ENCODE measurements around the gene FSHB. TPM values are rescaled to one million over a fixed set of nuclear protein-coding genes. Genes with fewer than 3 reads are reported as not detected.

Gene FSHB
- polyA plus RNA-seq, 1 of the 3 experiments (the other 2 are of a cell fraction), result not detected

DNA sequence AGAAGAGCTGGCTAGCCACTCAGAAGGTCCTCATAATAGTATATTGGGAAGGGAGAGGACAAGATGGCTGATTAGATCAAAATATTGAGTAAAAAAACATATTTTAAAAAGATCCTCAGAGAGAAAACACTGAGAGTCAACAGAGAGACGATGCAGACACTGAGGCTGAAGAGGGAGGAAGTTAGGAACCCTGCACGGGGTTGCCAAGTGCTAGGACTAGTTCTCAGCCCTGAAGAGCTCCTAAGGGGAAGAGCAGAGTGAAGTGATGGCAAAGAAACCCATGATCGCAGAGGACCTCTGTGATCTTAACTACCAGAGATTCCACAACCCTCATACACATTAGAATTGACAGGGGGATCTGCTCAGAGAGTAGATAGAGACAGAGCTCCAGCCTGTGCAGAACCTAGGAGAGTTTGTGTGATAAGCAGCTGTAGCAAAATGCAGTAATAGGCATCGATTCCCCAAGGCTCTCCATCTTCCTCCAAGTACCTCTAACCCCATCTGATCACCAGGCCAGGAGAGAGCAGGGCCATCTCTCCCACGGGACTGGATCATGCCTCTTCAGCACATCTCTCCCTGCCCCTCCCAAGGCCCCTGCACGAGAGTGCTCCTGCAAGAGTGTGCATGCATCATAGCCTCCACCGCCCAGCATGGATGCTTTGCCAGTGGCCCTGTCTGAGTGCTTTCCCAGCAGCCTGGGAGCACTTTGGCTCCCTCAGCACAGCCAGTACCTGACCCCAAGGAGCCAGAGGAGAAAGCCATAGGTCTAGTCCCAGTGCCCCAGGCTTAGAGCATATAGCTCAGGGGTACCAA, 50.9 kb downstream of the FSHB start:
- Histone ChIP-seq H3K4me1 (ENCODE audit: control insufficient read depth in 1 of 2, insufficient read depth in 2 of 2, low read depth in 1 of 2, low read length in 1 of 2) (no peaks in the 10 kb centered on the region), H3K9ac (no peak overlapping the region), H3K9me2 (no peaks in the 10 kb centered on the region), H3K27me3 (ENCODE audit: insufficient read depth) (no peaks in the 10 kb centered on the region), H3K79me2 (ENCODE audit: insufficient read depth) (no peaks in the 10 kb centered on the region), H4K20me1 (ENCODE audit: insufficient read depth) (no peaks in the 10 kb centered on the region), H2AFZ (ENCODE audit: low read depth) (no peak overlapping the region), H3K9me3 (no peaks in the 10 kb centered on the region), H3K4me2 (no peak overlapping the region), H3K27ac (ENCODE audit: low read depth in 2 of 2, low read length in 1 of 2) (no peak overlapping the region), H3K36me3 (replicated peaks in 1 of 2; ENCODE audit: control insufficient read depth in 1 of 2, insufficient read depth in 2 of 2, low read length in 1 of 2) (no peaks in the 10 kb centered on the region), H3K4me3 (ENCODE audit: low read depth in 2 of 2, low read length in 1 of 2) (no peak overlapping the region), H3F3A (replicated peaks; ENCODE audit: insufficient read depth) (peaks cover 7% of the 10 kb centered on the region)
- 9% methylated on average over 7 of the region's 7 CpGs for WGBS (ENCODE audit: low lambda C conversion rate)
- POLR2A ChIA-PET, result no interaction called here
- CTCF ChIA-PET, result interaction anchor here (1.2 kb wide), 1 partner anchor 9 kb away, joined by 3 read pairs; no protein-coding TSS in a partner anchor
- no peak for TF ChIP-seq SMC3 (IDR thresholded peaks at IDR 0.05; ENCODE audit: low read depth, low read length)
- TF ChIP-seq TAF1 (IDR thresholded peaks at IDR 0.05; ENCODE audit: borderline replicate concordance, low read depth, low read length), result no peak
- no peak for TF ChIP-seq TEAD4 (IDR thresholded peaks at IDR 0.05; ENCODE audit: borderline replicate concordance, insufficient read depth)
- no peak for TF ChIP-seq TCF12 (IDR thresholded peaks at IDR 0.05)
- TF ChIP-seq POLR2AphosphoS5 (IDR thresholded peaks at IDR 0.05; ENCODE audit: low read depth, low read length), result no peak
- TF ChIP-seq MEF2A (IDR thresholded peaks at IDR 0.05; ENCODE audit: borderline replicate concordance, low read depth), result no peak
- TF ChIP-seq REST (IDR thresholded peaks at IDR 0.05; ENCODE audit: low read depth, low read length), result no peak
- no peak for TF ChIP-seq CTCF (IDR thresholded peaks at IDR 0.05)
- TF ChIP-seq, protein P1, sequence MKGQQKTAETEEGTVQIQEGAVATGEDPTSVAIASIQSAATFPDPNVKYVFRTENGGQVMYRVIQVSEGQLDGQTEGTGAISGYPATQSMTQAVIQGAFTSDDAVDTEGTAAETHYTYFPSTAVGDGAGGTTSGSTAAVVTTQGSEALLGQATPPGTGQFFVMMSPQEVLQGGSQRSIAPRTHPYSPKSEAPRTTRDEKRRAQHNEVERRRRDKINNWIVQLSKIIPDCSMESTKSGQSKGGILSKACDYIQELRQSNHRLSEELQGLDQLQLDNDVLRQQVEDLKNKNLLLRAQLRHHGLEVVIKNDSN (IDR thresholded peaks at IDR 0.05; ENCODE audit: borderline replicate concordance, low read depth), result no peak
- TF ChIP-seq, protein P2, sequence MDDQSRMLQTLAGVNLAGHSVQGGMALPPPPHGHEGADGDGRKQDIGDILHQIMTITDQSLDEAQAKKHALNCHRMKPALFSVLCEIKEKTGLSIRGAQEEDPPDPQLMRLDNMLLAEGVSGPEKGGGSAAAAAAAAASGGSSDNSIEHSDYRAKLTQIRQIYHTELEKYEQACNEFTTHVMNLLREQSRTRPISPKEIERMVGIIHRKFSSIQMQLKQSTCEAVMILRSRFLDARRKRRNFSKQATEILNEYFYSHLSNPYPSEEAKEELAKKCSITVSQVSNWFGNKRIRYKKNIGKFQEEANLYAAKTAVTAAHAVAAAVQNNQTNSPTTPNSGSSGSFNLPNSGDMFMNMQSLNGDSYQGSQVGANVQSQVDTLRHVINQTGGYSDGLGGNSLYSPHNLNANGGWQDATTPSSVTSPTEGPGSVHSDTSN (IDR thresholded peaks at IDR 0.05), result no peak
- TF ChIP-seq GABPA (IDR thresholded peaks at IDR 0.05; ENCODE audit: low read depth), result no peak
- TF ChIP-seq RFX5 (IDR thresholded peaks at IDR 0.05; ENCODE audit: low read length), result no peak
- no peak for TF ChIP-seq MAX (IDR thresholded peaks at IDR 0.05; ENCODE audit: low read depth)
- no peak for TF ChIP-seq ELF1 (IDR thresholded peaks at IDR 0.05)
- no peak for TF ChIP-seq IRF3 (IDR thresholded peaks at IDR 0.05; ENCODE audit: low read depth, low read length)
- TF ChIP-seq USF2 (IDR thresholded peaks at IDR 0.05; ENCODE audit: borderline replicate concordance, low read depth, low read length), result no peak
- no peak for TF ChIP-seq FOXJ3 (CRISPR knock-in tag; IDR thresholded peaks at IDR 0.05)
- TF ChIP-seq NRF1 (IDR thresholded peaks at IDR 0.05; ENCODE audit: low read depth, low read length), result no peak
- no peak for DNase-seq
